ENCODE data around the gene MEGF10.

GRCh38 chr5:127311349-127311748 is 20.8 kb downstream of the MEGF10 start:
- TF ChIP-seq CTCF (IDR thresholded peaks at IDR 0.05) (no peak), EP300 (IDR thresholded peaks at IDR 0.05) (no peak), POLR2AphosphoS5 (IDR thresholded peaks at IDR 0.05) (no peak)
